HepG2 (cell line): ENCODE data around the gene MINDY1. TPM values are rescaled to one million over a fixed set of nuclear protein-coding genes. Genes with fewer than 3 reads are reported as not detected.

Experiments
- BRCA1 ChIP-seq: sonication (generic); formaldehyde crosslinking; IDR thresholded peaks from 2 replicates; pipeline ENCODE4 v1.4.0; 2020; ENCODE audit warnings: missing genetic modification reagents
- DZIP1 ChIP-seq: sonication (generic); formaldehyde crosslinking; IDR thresholded peaks from 2 replicates; pipeline ENCODE4 v1.5.0; 2020; ENCODE audit warnings: mild to moderate bottlenecking, missing genetic modification reagents
- HES4 ChIP-seq: sonication (generic); formaldehyde crosslinking; IDR thresholded peaks from 2 replicates; pipeline ENCODE4 v1.9.0; 2021; ENCODE audit warnings: mild to moderate bottlenecking, missing genetic modification reagents, borderline replicate concordance
- MED1 ChIP-seq: sonication (generic); formaldehyde crosslinking; IDR thresholded peaks from 2 replicates; pipeline ENCODE4 v1.4.0; 2020; ENCODE audit warnings: missing genetic modification reagents
- SKI ChIP-seq: fragments of 450-650 bp; IDR thresholded peaks from one replicate; pipeline ENCODE4 v1.6.1; 2018; ENCODE audit warnings: mild to moderate bottlenecking; ENCODE audit not compliant: partially characterized antibody
- SMAD1 ChIP-seq: sonication (generic); formaldehyde crosslinking; IDR thresholded peaks from 2 replicates; pipeline ENCODE4 v1.4.0; 2020; ENCODE audit warnings: missing genetic modification reagents, low read depth, mild to moderate bottlenecking, borderline replicate concordance
- SNAPC4 ChIP-seq: sonication (generic); formaldehyde crosslinking; IDR thresholded peaks from 2 replicates; pipeline ENCODE4 v1.4.0; 2020; ENCODE audit warnings: mild to moderate bottlenecking, missing genetic modification reagents
- SP140L ChIP-seq: sonication (generic); formaldehyde crosslinking; IDR thresholded peaks from 2 replicates; pipeline ENCODE4 v1.4.0; 2020; ENCODE audit warnings: missing genetic modification reagents, borderline replicate concordance
- ZBTB43 ChIP-seq: sonication (generic); formaldehyde crosslinking; conservative IDR thresholded peaks from 2 replicates; pipeline ENCODE4 v1.4.0; 2020; ENCODE audit warnings: missing genetic modification reagents
- ZNF280D ChIP-seq: sonication (generic); formaldehyde crosslinking; IDR thresholded peaks from 2 replicates; pipeline ENCODE4 v1.5.1; 2020; ENCODE audit warnings: mild to moderate bottlenecking, missing genetic modification reagents
- ZNF674 ChIP-seq: sonication (generic); formaldehyde crosslinking; IDR thresholded peaks from 2 replicates; pipeline ENCODE4 v1.5.0; 2020; ENCODE audit warnings: low read depth, mild to moderate bottlenecking, missing genetic modification reagents
- ZNF7 ChIP-seq: IDR thresholded peaks from 2 replicates; pipeline ENCODE4 v1.6.1; 2016; ENCODE audit warnings: missing biosample characterization, missing genetic modification reagents
- ZNF710 ChIP-seq: sonication (generic); formaldehyde crosslinking; IDR thresholded peaks from 2 replicates; pipeline ENCODE4 v1.5.0; 2020; ENCODE audit warnings: mild to moderate bottlenecking, missing genetic modification reagents, borderline replicate concordance
- polyA plus RNA-seq, 8 experiments: library from polyadenylated mRNA; depleted of rRNA in 3 of 8; stranded (reverse) in 7 of 8; unstranded in 1 of 8; fragments of >200 nt; fragmentation: Illumina TruSeq in 4 of 8; extraction: Trizol in 4 of 8; gene quantifications; 2 replicates each; pipeline versions ENCODE4 v1.2.1 to v1.2.3, GENCODE V29; 2011 to 2016; ENCODE audit warnings: low read depth in 4 of 8, missing spikeins in 1 of 8, mixed read lengths in 1 of 8; ENCODE audit not compliant: insufficient read depth in 1 of 8
- total RNA-seq, 5 experiments: library from RNA; depleted of rRNA; stranded (reverse); fragments of >200 nt; fragmentation: Illumina TruSeq; extraction: Trizol; gene quantifications; 2 replicates each; pipeline ENCODE4 v1.2.3, GENCODE V29; 2016; ENCODE audit warnings: low read depth in 1 of 5

The MINDY1 gene
- total and polyA plus RNA-seq, 2 of the 13 experiments (the other 11 are each of a cell fraction or from before 2014, with no cell fraction given) = 11.1 to 15.0 TPM

- TF ChIP-seq DZIP1 (CRISPR knock-in tag) (no peak), ZBTB43 (no peak), ZNF280D (CRISPR knock-in tag) (peak; percentile 15; the same call in 1 of the 2 replicates), ZNF710 (CRISPR knock-in tag) (peak; percentile 81), SKI (peak; percentile 73), ZNF674 (CRISPR knock-in tag) (no peak), SP140L (no peak), ZNF7 (CRISPR knock-in tag) (no peak), BRCA1 (CRISPR knock-in tag) (no peak), MED1 (peak; percentile 89), SNAPC4 (no peak), SMAD1 (CRISPR knock-in tag) (0 out of 2 replicates have a peak, but pooled peaks have one; percentile 22), HES4 (CRISPR knock-in tag) (0 out of 2 replicates have a peak, but pooled peaks have one; percentile 14)
These were observed 35.7 kb downstream of the MINDY1 start (continued) for GRCh38 chr1:150970808-150971582.
